H54 (cell line): ENCODE measurements around the gene BICC1.

Experiments
- DNase-seq: peaks from one replicate; pipeline ENCODE4 v3.0.0; 2011; ENCODE audit warnings: low spot score, mixed read lengths; ENCODE audit not compliant: insufficient read length
- FAIRE-seq: peaks from 3 replicates; lab custom pipeline; 2011; peaks lifted over from hg19 to GRCh38; lab: Jason Lieb, UNC
- POLR2A ChIP-seq: IDR thresholded peaks from 2 replicates; pipeline ENCODE4 v1.6.1; 2011; ENCODE audit warnings: low read depth, mild to moderate bottlenecking, low read length

The BICC1 gene

GRCh38 chr10:58782876-58783851, 270.5 kb downstream of the BICC1 start:
- FAIRE-seq: peak; percentile 92
- no peak for TF ChIP-seq POLR2A

DNA sequence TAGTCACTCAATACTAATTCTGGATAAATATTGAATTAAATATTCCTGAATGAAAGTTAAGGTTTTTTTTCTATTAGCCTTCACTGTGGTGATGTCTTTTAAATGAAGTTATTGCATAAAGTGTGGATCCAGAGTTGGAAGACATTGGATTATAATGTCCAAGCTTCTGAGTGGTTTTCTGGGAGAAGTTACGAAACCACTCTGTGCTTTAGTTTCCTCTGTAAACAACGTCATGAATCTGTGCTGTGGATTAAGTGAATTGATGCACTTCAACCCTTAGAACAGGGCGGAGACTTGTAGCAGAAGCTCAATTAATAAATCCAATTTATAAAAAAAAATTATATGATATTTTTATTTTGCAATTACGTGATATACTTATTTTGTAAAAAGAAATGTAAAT, 271.7 kb downstream of the BICC1 start:
- TF ChIP-seq POLR2A: no peak
- no peak for FAIRE-seq
- DNase-seq: no peak

More at GRCh38 chr10:58782876-58783851, 270.5 kb downstream of the BICC1 start:
- DNase-seq: no peak

GRCh38 chr10:58785354-58785753, 272.7 kb downstream of the BICC1 start:
- no peak for TF ChIP-seq POLR2A
- DNase-seq (no peak), FAIRE-seq (no peak)

DNA sequence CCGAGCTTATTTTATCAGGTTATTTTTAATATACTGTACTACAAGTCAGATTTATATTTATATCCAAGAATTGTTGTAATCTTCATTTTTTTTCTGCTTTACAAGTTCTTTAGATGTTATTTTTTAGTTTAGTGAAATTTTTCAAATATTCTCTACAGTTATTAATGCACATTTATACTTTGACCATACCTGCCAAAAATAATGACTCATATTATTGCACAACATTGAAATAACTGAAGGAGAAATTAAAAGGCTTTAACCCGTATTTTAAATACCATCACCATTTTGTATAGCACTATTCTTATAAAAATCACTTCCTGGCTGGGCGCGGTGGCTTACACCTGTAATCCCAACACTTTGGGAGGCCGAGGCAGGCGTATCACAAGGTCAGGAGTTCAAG, 278.5 kb downstream of the BICC1 start:
- no peak for TF ChIP-seq POLR2A
- DNase-seq: no peak
- FAIRE-seq: no peak

DNA sequence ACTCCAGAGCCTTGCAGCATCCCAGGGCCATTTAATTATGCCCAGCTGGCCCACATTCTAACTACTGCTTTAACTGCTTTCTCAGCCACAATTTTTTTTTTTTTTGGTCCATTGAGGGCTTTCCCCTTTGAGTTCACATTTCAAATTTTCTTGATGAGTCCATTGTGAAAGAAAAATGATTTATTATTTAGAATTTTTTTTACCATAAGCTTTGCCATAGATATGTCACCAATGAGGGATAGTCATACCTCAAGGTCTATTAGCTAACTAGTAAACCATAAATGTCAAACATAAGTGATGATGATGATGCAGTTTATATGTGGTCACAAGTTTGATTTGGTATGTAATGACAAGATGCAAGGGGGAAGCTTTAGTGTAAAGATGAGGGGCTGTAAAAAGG, 282.9 kb downstream of the BICC1 start:
- TF ChIP-seq POLR2A: no peak
- DNase-seq: no peak
- FAIRE-seq: peak; percentile 58

- TF ChIP-seq POLR2A: no peak
- FAIRE-seq (no peak), DNase-seq (no peak)
Measured at GRCh38 chr10:58796242-58796641, 283.6 kb downstream of the BICC1 start.

- FAIRE-seq (no peak), DNase-seq (no peak)
- no peak for TF ChIP-seq POLR2A
Measured at GRCh38 chr10:58796824-58797223, 284.2 kb downstream of the BICC1 start.

- FAIRE-seq: peak; percentile 96
- peak; percentile 25 for DNase-seq
- TF ChIP-seq POLR2A: no peak
Measured at GRCh38 chr10:58797356-58797755, 284.7 kb downstream of the BICC1 start.

GRCh38 chr10:58802047-58802446, 289.4 kb downstream of the BICC1 start:
- FAIRE-seq: peak; percentile 45
- no peak for TF ChIP-seq POLR2A
- DNase-seq: no peak

- peak; percentile 6 for FAIRE-seq
- DNase-seq: no peak
- no peak for TF ChIP-seq POLR2A
Measured at GRCh38 chr10:58806323-58806722, 293.7 kb downstream of the BICC1 start.

DNA sequence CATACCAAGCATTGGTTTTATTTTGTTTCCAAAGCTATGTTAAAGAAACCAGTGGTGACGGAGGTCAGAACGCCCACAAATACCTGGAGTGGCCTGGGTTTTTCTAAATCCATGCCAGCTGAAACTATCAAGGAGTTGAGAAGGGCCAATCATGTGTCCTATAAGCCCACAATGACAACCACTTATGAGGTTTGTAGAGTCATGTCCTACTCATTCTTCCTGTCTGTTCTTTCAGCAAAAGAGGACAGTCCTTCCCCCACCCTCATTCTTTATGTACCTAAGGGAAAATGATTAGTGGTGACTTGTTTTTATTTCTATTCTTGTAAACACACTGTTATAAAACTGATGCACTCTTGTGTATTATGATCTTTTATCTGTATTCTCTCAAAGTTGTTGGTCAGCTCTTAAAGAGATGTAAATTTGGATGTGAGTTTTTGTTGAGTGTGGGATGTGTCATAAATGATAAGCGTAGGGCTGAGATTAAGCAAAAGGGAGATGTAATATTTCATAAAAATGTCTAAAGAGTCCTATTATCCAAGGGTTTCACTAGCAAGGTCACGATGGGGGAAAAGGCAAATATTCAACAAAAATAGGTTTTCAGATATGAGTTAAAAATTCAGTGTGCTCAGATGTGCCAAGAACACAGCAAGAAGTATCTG, 294.4 kb downstream of the BICC1 start:
- no peak for TF ChIP-seq POLR2A
- FAIRE-seq (peak; percentile 94), DNase-seq (no peak)

GRCh38 chr10:58807629-58808022, 295.0 kb downstream of the BICC1 start:
- no peak for TF ChIP-seq POLR2A
- peak; percentile 83 for FAIRE-seq
- DNase-seq: no peak

DNA sequence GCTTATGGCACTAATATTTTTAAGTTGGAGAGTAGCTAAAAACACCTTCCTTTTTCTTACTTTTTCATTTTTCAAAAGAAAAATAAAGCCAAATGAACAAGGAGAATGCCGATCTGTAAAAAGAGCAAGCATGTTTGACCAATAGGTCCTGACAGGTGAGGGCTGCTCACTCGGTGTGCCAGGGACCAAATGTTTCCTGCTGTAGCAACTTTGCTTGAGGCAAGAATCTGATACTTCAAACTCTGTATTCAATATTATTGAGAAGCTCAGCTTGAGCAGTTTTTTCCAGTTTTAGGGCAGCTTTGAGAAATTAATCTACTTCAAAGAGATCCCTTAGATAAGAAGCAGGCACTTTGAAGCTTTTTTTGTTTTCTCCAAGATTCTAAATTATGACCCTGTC, 298.1 kb downstream of the BICC1 start:
- TF ChIP-seq POLR2A: no peak
- FAIRE-seq (no peak), DNase-seq (no peak)

DNA sequence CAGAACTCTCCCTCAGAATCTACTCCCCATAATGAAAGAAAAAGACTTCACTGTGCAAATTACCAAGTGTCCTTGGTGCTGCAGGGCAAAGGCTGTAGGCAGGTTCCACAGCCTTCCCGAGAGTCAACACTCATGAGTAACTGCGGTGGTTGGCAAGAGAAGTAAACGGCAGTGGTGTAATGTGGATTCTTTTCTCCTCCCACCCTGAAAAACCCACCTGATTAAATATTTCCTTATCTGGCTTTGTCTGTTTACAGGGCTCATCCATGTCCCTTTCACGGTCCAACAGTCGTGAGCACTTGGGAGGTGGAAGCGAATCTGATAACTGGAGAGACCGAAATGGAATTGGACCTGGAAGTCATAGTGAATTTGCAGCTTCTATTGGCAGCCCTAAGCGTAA, 300.9 kb downstream of the BICC1 start:
- DNase-seq (no peak), FAIRE-seq (no peak)
- TF ChIP-seq POLR2A: no peak
